CD14-positive monocyte (primary cell): Measurements from ENCODE around the gene VRK3. TPM values are rescaled to one million over a fixed set of nuclear protein-coding genes. Genes with fewer than 3 reads are reported as not detected.

Experiments
- DNase-seq, 3 donors: peaks; one replicate each; pipeline ENCODE4 v3.0.0-alpha.2; 2011 to 2022
- H2AFZ ChIP-seq: 2 replicates; pipeline ENCODE4 v1.6.0; 2012; ENCODE audit warnings: mild to moderate bottlenecking, low read depth, low read length, inconsistent platforms; ENCODE audit not compliant: insufficient read depth, poor library complexity, severe bottlenecking
- H3K27ac ChIP-seq, 2 donors: 1 replicate in 1 of 2; 2 replicates in 1 of 2; pipeline ENCODE4 v1.5.1; 2012 to 2013; ENCODE audit warnings: low read length in 2 of 2, control low read depth in 1 of 2, inconsistent platforms in 1 of 2, low read depth in 1 of 2, mild to moderate bottlenecking in 1 of 2
- H3K27me3 ChIP-seq, 2 donors: one replicate each; pipeline versions ENCODE4 v1.6.0 to v1.6.1; 2011 to 2013; ENCODE audit warnings: low read length in 2 of 2; ENCODE audit not compliant: control insufficient read depth in 2 of 2, insufficient read depth in 2 of 2
- H3K36me3 ChIP-seq, 2 donors: replicated peaks in 1 of 2; 1 replicate in 1 of 2; 2 replicates in 1 of 2; pipeline versions ENCODE4 v1.5.1 to v1.6.1; 2012 to 2013; ENCODE audit warnings: low read length in 2 of 2, control low read depth in 1 of 2, inconsistent platforms in 1 of 2, mild to moderate bottlenecking in 1 of 2; ENCODE audit not compliant: insufficient read depth in 2 of 2, control insufficient read depth in 1 of 2
- H3K4me1 ChIP-seq, 2 donors: 1 replicate in 1 of 2; 2 replicates in 1 of 2; pipeline versions ENCODE4 v1.5.1 to v1.6.1; 2012 to 2013; ENCODE audit warnings: low read length in 2 of 2, control low read depth in 1 of 2, inconsistent platforms in 1 of 2, mild to moderate bottlenecking in 1 of 2, moderate library complexity in 1 of 2; ENCODE audit not compliant: insufficient read depth in 2 of 2, control insufficient read depth in 1 of 2
- H3K4me2 ChIP-seq: replicated peaks from 2 replicates; pipeline ENCODE3; 2012; ENCODE audit warnings: low read length, moderate library complexity, mild to moderate bottlenecking; ENCODE audit not compliant: poor library complexity, severe bottlenecking; ENCODE audit errors: extremely low read depth
- H3K4me3 ChIP-seq, 3 experiments: fragments of 200-600 bp in 1 of 3; sonication (generic) in 1 of 3; replicated peaks in 1 of 3; 1 replicate in 2 of 3; 2 replicates in 1 of 3; pipeline ENCODE4 v1.5.1; 2011 to 2013; ENCODE audit warnings: low read length in 3 of 3, mild to moderate bottlenecking in 3 of 3, control low read depth in 2 of 3, low read depth in 2 of 3, inconsistent platforms in 1 of 3, moderate library complexity in 1 of 3
- H3K79me2 ChIP-seq: 2 replicates; pipeline ENCODE4 v1.6.0; 2012; ENCODE audit warnings: mild to moderate bottlenecking, control low read depth, inconsistent platforms, low read length, moderate library complexity; ENCODE audit not compliant: insufficient read depth
- H3K9ac ChIP-seq: 2 replicates; pipeline ENCODE4 v1.6.0; 2017; ENCODE audit warnings: low read length, mild to moderate bottlenecking; ENCODE audit not compliant: insufficient read depth, poor library complexity, severe bottlenecking
- H3K9me3 ChIP-seq, 2 donors: replicated peaks in 1 of 2; 1 replicate in 1 of 2; 2 replicates in 1 of 2; pipeline versions ENCODE4 v1.5.1 to v1.6.1; 2012 to 2013; ENCODE audit warnings: low read length in 2 of 2, control low read depth in 1 of 2; ENCODE audit not compliant: control insufficient read depth in 1 of 2, insufficient read depth in 1 of 2
- H4K20me1 ChIP-seq: 2 replicates; pipeline ENCODE4 v1.6.0; 2012; ENCODE audit warnings: mild to moderate bottlenecking, low read length, control low read depth, moderate library complexity; ENCODE audit not compliant: insufficient read depth
- H3K27ac Mint-ChIP-seq, 7 donors: one replicate each; pipeline ENCODE4 v1.8.0; 2020; ENCODE audit warnings: mild to moderate bottlenecking in 7 of 7, mixed read lengths in 7 of 7, moderate library complexity in 6 of 7, inconsistent platforms in 2 of 7
- H3K27me3 Mint-ChIP-seq, 3 donors: one replicate each; pipeline ENCODE4 v1.8.0; 2021 to 2022; ENCODE audit warnings: low read depth in 3 of 3, mild to moderate bottlenecking in 3 of 3, mixed read lengths in 3 of 3, moderate library complexity in 3 of 3, inconsistent platforms in 1 of 3
- H3K36me3 Mint-ChIP-seq, 2 donors: one replicate each; pipeline ENCODE4 v1.8.0; 2020; ENCODE audit warnings: mixed read lengths in 2 of 2, inconsistent platforms in 1 of 2, mild to moderate bottlenecking in 1 of 2
- H3K4me1 Mint-ChIP-seq: one replicate; pipeline ENCODE4 v1.8.0; 2020; ENCODE audit warnings: mild to moderate bottlenecking, mixed read lengths
- H3K4me3 Mint-ChIP-seq, 2 donors: one replicate each; pipeline ENCODE4 v1.8.0; 2020; ENCODE audit warnings: mild to moderate bottlenecking in 2 of 2, mixed read lengths in 2 of 2, moderate library complexity in 1 of 2
- H3K9me3 Mint-ChIP-seq, 7 donors: one replicate each; pipeline ENCODE4 v1.8.0; 2020 to 2022; ENCODE audit warnings: mixed read lengths in 7 of 7, mild to moderate bottlenecking in 6 of 7, moderate library complexity in 6 of 7, inconsistent platforms in 2 of 7
- CTCF ChIP-seq: fragments of 200-600 bp; IDR thresholded peaks from one replicate; pipeline ENCODE4 v1.8.0; 2022; ENCODE audit warnings: antibody characterized with exemption, mild to moderate bottlenecking
- WGBS: methylation state at CpG from one replicate; pipeline ENCODE4 v1.1.5; 2013; ENCODE audit warnings: missing lambda C conversion rate; ENCODE audit not compliant: insufficient coverage; 5-methylcytosine and 5-hydroxymethylcytosine counted together
- intact Hi-C, 2 donors: fragments of 100-400 bp; cut with micrococcal nuclease; formaldehyde crosslinking; loops; one replicate each; pipeline versions ENCODE4 v1.15.0 to v1.15.1; 2023
- polyA plus RNA-seq, 3 donors: library from polyadenylated mRNA; depleted of rRNA in 1 of 3; unstranded in 2 of 3; stranded (reverse) in 1 of 3; fragments of 300-500 nt in 2 of 3; fragments of >200 nt in 1 of 3; fragmentation: Illumina TruSeq in 2 of 3; gene quantifications; 1 replicate in 2 of 3; 2 replicates in 1 of 3; pipeline ENCODE4 v1.2.3, GENCODE V29; 2012 to 2021

VRK3 gene
- polyA plus RNA-seq, 3 donors = 42.8 to 47.3 (median 46.8) TPM

DNA sequence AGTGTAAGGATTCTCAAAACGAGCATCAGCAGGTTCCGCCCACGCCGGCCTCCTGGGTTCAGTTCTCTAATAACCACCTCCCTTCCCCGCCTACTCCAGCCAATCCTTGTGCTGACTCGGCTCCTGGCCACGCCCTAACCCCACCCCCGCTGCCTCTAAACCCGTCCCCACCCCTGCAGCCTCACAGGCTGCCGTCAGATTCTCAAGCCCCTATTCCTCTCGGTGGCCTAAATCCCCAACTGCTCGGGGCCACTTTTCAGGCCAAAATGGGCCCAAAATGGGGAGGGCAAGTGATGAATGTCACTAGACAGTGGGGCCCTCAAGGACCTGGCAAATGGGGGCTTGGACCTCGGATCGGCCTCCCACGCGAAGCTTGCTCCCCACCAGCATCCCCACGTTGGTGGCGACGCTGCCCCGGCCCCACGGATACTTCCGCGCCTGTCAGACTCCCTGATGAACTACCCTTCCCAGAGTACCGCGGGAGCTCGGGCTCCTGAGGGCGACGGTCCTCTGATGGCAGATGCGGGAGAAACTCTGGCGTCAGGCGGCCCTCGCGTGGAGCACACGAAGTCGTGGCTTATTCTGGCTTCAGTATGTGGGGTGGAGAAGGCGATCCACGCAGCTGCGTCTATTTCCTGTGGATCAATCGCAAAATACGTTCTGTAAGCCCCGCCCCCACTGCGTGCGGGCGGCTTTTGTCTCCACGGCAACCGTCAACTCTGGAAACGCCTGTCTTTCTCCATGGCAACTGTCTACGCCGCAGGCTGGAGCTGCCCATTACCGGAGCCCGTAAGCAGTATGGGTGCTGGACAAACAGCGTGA is 25.4 kb upstream of the VRK3 start:
- no peaks in the 10 kb centered on the region for H3K27me3 ChIP-seq
- H3K4me3 ChIP-seq = peak overlapping the region; percentile 10 to 82 (median 62)
- no peaks in the 10 kb centered on the region for H4K20me1 ChIP-seq
- H3K79me2 ChIP-seq = no peaks in the 10 kb centered on the region
- H3K9ac ChIP-seq = peak overlapping the region; percentile 63
- peaks cover 7 to 27% (median 9%) of the 10 kb centered on the region in 3 donors for H3K27me3 Mint-ChIP-seq
- peak overlapping the region; percentile 74 to 92 (median 83) for H3K27ac Mint-ChIP-seq
- H3K27ac ChIP-seq = peak overlapping the region; percentile 45 to 80
- peak; percentile 84 to 89 (median 89) for DNase-seq
- peaks cover 6 to 21% (median 17%) of the 10 kb centered on the region in 7 donors for H3K9me3 Mint-ChIP-seq
- H3K4me1 Mint-ChIP-seq = peaks cover 17% of the 10 kb centered on the region
- H2AFZ ChIP-seq = peak overlapping the region; percentile 88
- H3K4me2 ChIP-seq = peak overlapping the region; percentile 87
- 3% methylated on average over 46 of the region's 52 CpGs for WGBS
- H3K4me1 ChIP-seq = peaks cover 12 to 13% of the 10 kb centered on the region in 2 donors
- peaks cover 15 to 19% of the 10 kb centered on the region in 2 donors for H3K36me3 Mint-ChIP-seq
- peaks cover 5 to 14% of the 10 kb centered on the region in 2 donors for H3K36me3 ChIP-seq
- intact Hi-C loops = loop anchor here in 1 of 2 donors (2.0 kb wide), 1 partner anchor 26 kb away; the partner anchor contains the start of gene VRK3
- no peak for TF ChIP-seq CTCF
- peaks cover 14% of the 10 kb centered on the region in 2 donors for H3K9me3 ChIP-seq
- peak overlapping the region; percentile 94 to 95 for H3K4me3 Mint-ChIP-seq

DNA sequence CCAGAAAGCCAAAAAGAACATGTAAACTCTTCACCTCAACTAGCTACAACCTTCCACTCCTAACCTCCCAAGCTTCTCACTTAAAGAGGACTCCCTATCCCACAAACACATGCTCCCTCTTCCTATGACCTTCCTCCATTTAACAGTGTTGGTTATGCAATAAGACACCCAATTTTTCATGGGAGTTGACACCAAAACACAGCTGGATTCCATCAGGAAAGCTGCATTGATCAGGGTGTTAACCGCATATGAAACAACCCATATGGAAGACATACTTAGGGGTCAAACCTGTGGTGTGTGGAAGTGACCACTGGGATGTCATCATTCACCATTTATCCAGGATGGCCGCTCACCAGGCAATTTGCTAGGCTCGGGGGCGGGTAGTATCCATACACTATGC is 22.5 kb upstream of the VRK3 start:
- peak overlapping the region in 1 of 7 donors; percentile 72 for H3K27ac Mint-ChIP-seq
- intact Hi-C loops = no loop called here
- WGBS = 97% methylated on average over 3 of the region's 4 CpGs

More for the DNA sequence above, 22.5 kb upstream of the VRK3 start:
- Mint-ChIP-seq H3K4me3 (no peak overlapping the region), H3K4me1 (peaks cover 17% of the 10 kb centered on the region), H3K36me3 (peaks cover 43 to 45% of the 10 kb centered on the region in 2 donors), H3K9me3 (peaks cover 32 to 44% (median 43%) of the 10 kb centered on the region in 7 donors), H3K27me3 (peaks cover 7 to 20% (median 9%) of the 10 kb centered on the region in 3 donors)
- Histone ChIP-seq H3K27me3 (no peaks in the 10 kb centered on the region), H2AFZ (no peak overlapping the region), H3K79me2 (no peaks in the 10 kb centered on the region), H3K9me3 (peaks cover 38 to 41% of the 10 kb centered on the region in 2 donors), H3K27ac (no peak overlapping the region), H3K4me3 (no peak overlapping the region), H3K9ac (no peak overlapping the region), H3K4me2 (no peak overlapping the region), H4K20me1 (no peaks in the 10 kb centered on the region), H3K36me3 (peaks cover 32 to 41% of the 10 kb centered on the region in 2 donors), H3K4me1 (peaks cover 12 to 13% of the 10 kb centered on the region in 2 donors)
- DNase-seq = no peak
- TF ChIP-seq CTCF = no peak
